Measurements from ENCODE around the gene RSBN1L.

RSBN1L gene

GRCh38 chr7:77765481-77765880 is 69.2 kb downstream of the RSBN1L start:
- no peak for ATAC-seq
- TF ChIP-seq ZFP3 (CRISPR knock-in tag; IDR thresholded peaks at IDR 0.05) (no peak), ZC3H10 (CRISPR knock-in tag; IDR thresholded peaks at IDR 0.05) (no peak), RARB (CRISPR knock-in tag; IDR thresholded peaks at IDR 0.05) (no peak), GLIS3 (CRISPR knock-in tag; IDR thresholded peaks at IDR 0.05) (no peak), ZFP30 (CRISPR knock-in tag; IDR thresholded peaks at IDR 0.05) (no peak), ARNTL (CRISPR knock-in tag; IDR thresholded peaks at IDR 0.05; ENCODE audit: borderline replicate concordance, low read depth) (no peak), BACH2 (CRISPR knock-in tag; IDR thresholded peaks at IDR 0.05; ENCODE audit: borderline replicate concordance) (no peak), ESRRG (CRISPR knock-in tag; IDR thresholded peaks at IDR 0.05) (no peak), CREB5 (CRISPR knock-in tag; IDR thresholded peaks at IDR 0.05; ENCODE audit: low read depth) (no peak), POU6F1 (CRISPR knock-in tag; IDR thresholded peaks at IDR 0.05; ENCODE audit: borderline replicate concordance, low read depth) (no peak), ZNF8 (CRISPR knock-in tag; IDR thresholded peaks at IDR 0.05) (no peak), OSR1 (CRISPR knock-in tag; IDR thresholded peaks at IDR 0.05) (no peak), TOX (CRISPR knock-in tag; IDR thresholded peaks at IDR 0.05; ENCODE audit: borderline replicate concordance) (no peak), ZNF70 (CRISPR knock-in tag; IDR thresholded peaks at IDR 0.05) (no peak), PPARA (CRISPR knock-in tag; IDR thresholded peaks at IDR 0.05; ENCODE audit: borderline replicate concordance) (no peak), CSDC2 (CRISPR knock-in tag; IDR thresholded peaks at IDR 0.05) (no peak), ISL1 (CRISPR knock-in tag; IDR thresholded peaks at IDR 0.05) (no peak)
- TF ChIP-seq, protein P1, sequence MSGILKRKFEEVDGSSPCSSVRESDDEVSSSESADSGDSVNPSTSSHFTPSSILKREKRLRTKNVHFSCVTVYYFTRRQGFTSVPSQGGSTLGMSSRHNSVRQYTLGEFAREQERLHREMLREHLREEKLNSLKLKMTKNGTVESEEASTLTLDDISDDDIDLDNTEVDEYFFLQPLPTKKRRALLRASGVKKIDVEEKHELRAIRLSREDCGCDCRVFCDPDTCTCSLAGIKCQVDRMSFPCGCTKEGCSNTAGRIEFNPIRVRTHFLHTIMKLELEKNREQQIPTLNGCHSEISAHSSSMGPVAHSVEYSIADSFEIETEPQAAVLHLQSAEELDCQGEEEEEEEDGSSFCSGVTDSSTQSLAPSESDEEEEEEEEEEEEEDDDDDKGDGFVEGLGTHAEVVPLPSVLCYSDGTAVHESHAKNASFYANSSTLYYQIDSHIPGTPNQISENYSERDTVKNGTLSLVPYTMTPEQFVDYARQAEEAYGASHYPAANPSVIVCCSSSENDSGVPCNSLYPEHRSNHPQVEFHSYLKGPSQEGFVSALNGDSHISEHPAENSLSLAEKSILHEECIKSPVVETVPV (CRISPR knock-in tag; IDR thresholded peaks at IDR 0.05), result no peak

GRCh38 chr7:77765906-77766800 is 69.9 kb downstream of the RSBN1L start:
- no peak for TF ChIP-seq ISL1 (CRISPR knock-in tag; IDR thresholded peaks at IDR 0.05)
- TF ChIP-seq, protein P1 (CRISPR knock-in tag; IDR thresholded peaks at IDR 0.05), result no peak
- TF ChIP-seq, protein P2, sequence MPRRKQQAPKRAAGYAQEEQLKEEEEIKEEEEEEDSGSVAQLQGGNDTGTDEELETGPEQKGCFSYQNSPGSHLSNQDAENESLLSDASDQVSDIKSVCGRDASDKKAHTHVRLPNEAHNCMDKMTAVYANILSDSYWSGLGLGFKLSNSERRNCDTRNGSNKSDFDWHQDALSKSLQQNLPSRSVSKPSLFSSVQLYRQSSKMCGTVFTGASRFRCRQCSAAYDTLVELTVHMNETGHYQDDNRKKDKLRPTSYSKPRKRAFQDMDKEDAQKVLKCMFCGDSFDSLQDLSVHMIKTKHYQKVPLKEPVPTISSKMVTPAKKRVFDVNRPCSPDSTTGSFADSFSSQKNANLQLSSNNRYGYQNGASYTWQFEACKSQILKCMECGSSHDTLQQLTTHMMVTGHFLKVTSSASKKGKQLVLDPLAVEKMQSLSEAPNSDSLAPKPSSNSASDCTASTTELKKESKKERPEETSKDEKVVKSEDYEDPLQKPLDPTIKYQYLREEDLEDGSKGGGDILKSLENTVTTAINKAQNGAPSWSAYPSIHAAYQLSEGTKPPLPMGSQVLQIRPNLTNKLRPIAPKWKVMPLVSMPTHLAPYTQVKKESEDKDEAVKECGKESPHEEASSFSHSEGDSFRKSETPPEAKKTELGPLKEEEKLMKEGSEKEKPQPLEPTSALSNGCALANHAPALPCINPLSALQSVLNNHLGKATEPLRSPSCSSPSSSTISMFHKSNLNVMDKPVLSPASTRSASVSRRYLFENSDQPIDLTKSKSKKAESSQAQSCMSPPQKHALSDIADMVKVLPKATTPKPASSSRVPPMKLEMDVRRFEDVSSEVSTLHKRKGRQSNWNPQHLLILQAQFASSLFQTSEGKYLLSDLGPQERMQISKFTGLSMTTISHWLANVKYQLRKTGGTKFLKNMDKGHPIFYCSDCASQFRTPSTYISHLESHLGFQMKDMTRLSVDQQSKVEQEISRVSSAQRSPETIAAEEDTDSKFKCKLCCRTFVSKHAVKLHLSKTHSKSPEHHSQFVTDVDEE (CRISPR knock-in tag; IDR thresholded peaks at IDR 0.05), result no peak
- no peak for TF ChIP-seq RARB (CRISPR knock-in tag; IDR thresholded peaks at IDR 0.05)
- TF ChIP-seq ZC3H10 (CRISPR knock-in tag; IDR thresholded peaks at IDR 0.05), result no peak
- no peak for TF ChIP-seq SNAI2 (CRISPR knock-in tag; IDR thresholded peaks at IDR 0.05)
- no peak for TF ChIP-seq POU6F1 (CRISPR knock-in tag; IDR thresholded peaks at IDR 0.05; ENCODE audit: borderline replicate concordance, low read depth)
- no peak for TF ChIP-seq GLIS3 (CRISPR knock-in tag; IDR thresholded peaks at IDR 0.05)
- no peak for ATAC-seq

Data from SK-N-SH treated with all-trans-retinoic acid at 6 μM for 48 hours (cell line).